Uterus (tissue), 4 donors: Measurements from ENCODE around the gene BBS1. TPM values are rescaled to one million over a fixed set of nuclear protein-coding genes. Genes with fewer than 3 reads are reported as not detected.
A peak's percentile ranks its signal among the peaks of the same experiment; 100 is the strongest.

ENCODE experiments used
- DNase-seq, 2 donors: peaks; one replicate each; pipeline ENCODE4 v3.0.0-alpha.2; 2019 to 2020
- H3K27ac ChIP-seq, 2 donors: fragments of 200-600 bp; sonication (generic); 1 replicate in 1 of 2; 2 replicates in 1 of 2; pipeline ENCODE4 v1.5.1; 2016 to 2018
- H3K27me3 ChIP-seq, 2 donors: fragments of 200-600 bp; sonication (generic); one replicate each; pipeline ENCODE4 v1.5.1; 2018 to 2019; ENCODE audit warnings: control low read depth in 1 of 2
- H3K36me3 ChIP-seq, 2 donors: fragments of 200-600 bp; sonication (generic); one replicate each; pipeline ENCODE4 v1.5.1; 2019; ENCODE audit warnings: control low read depth in 1 of 2
- H3K4me1 ChIP-seq, 2 donors: fragments of 200-600 bp; sonication (generic); one replicate each; pipeline ENCODE4 v1.5.1; 2018 to 2019; ENCODE audit warnings: control low read depth in 1 of 2
- H3K4me3 ChIP-seq, 2 donors: fragments of 200-600 bp; sonication (generic); 1 replicate in 1 of 2; 2 replicates in 1 of 2; pipeline ENCODE4 v1.5.1; 2018 to 2019; ENCODE audit warnings: mild to moderate bottlenecking in 1 of 2
- H3K9me3 ChIP-seq, 2 donors: fragments of 200-600 bp; sonication (generic); one replicate each; pipeline ENCODE4 v1.5.1; 2019; ENCODE audit warnings: control low read depth in 1 of 2
- CTCF ChIP-seq, 4 experiments: fragments of 200-600 bp in 2 of 4; fragments of 450-650 bp in 2 of 4; sonication (generic) in 2 of 4; IDR thresholded peaks; one replicate each; pipeline ENCODE4 v1.5.1; 2016 to 2019; ENCODE audit warnings: antibody characterized with exemption in 4 of 4, mild to moderate bottlenecking in 2 of 4, moderate library complexity in 1 of 4
- POLR2A ChIP-seq, 2 donors: fragments of 450-650 bp; IDR thresholded peaks; one replicate each; pipeline ENCODE4 v1.6.1; 2016; ENCODE audit warnings: antibody characterized with exemption in 2 of 2, mild to moderate bottlenecking in 1 of 2, moderate library complexity in 1 of 2
- intact Hi-C: fragments of 100-400 bp; cut with DNase I; formaldehyde crosslinking; loops from one replicate; pipeline ENCODE4 v1.15.1; 2023; ENCODE audit warnings: low total_unique reads
- total RNA-seq, 4 donors: library from RNA; depleted of rRNA in 3 of 4; stranded (reverse); fragments of >200 nt in 3 of 4; gene quantifications; one replicate each; pipeline versions ENCODE4 v1.1.0 to v1.2.4, GENCODE V29; 2014 to 2023
- donor health status: DM: yes; HTN: yes; CAD: no.

BBS1 gene
- total RNA-seq, 4 donors from 2014 or later, result 32.1 to 84.4 (median 56.8) TPM

- intact Hi-C loops, result no loop called here
- no peaks in the 10 kb centered on the region for H3K27me3 ChIP-seq
- TF ChIP-seq CTCF (IDR thresholded peaks at IDR 0.05) (no peak), POLR2A (IDR thresholded peaks at IDR 0.05) (no peak)
Measured at GRCh38 chr11:66563832-66564231, 53.4 kb downstream of the BBS1 start.

GRCh38 chr11:66564538-66564937 lies 54.1 kb downstream of the BBS1 start:
- Histone ChIP-seq H3K36me3 (no peaks in the 10 kb centered on the region), H3K9me3 (no peaks in the 10 kb centered on the region), H3K27me3 (no peaks in the 10 kb centered on the region), H3K27ac (no peak overlapping the region), H3K4me3 (no peak overlapping the region), H3K4me1 (peaks cover 0 to 5% of the 10 kb centered on the region in 2 donors)
- no peak for DNase-seq
- TF ChIP-seq POLR2A (IDR thresholded peaks at IDR 0.05) (no peak), CTCF (IDR thresholded peaks at IDR 0.05) (no peak)
- intact Hi-C loops, result no loop called here

More at GRCh38 chr11:66563832-66564231, 53.4 kb downstream of the BBS1 start:
- Histone ChIP-seq H3K4me3 (no peak overlapping the region), H3K27ac (no peak overlapping the region), H3K36me3 (no peaks in the 10 kb centered on the region), H3K9me3 (no peaks in the 10 kb centered on the region), H3K4me1 (peaks cover 0 to 5% of the 10 kb centered on the region in 2 donors)
- no peak for DNase-seq

GRCh38 chr11:66564984-66565383 lies 54.5 kb downstream of the BBS1 start:
- Histone ChIP-seq H3K27ac (no peak overlapping the region), H3K4me3 (no peak overlapping the region), H3K4me1 (peaks cover 0 to 5% of the 10 kb centered on the region in 2 donors), H3K9me3 (no peaks in the 10 kb centered on the region), H3K36me3 (no peaks in the 10 kb centered on the region), H3K27me3 (no peaks in the 10 kb centered on the region)
- no peak for DNase-seq
- intact Hi-C loops, result no loop called here
- TF ChIP-seq CTCF (IDR thresholded peaks at IDR 0.05) (no peak), POLR2A (IDR thresholded peaks at IDR 0.05) (no peak)

- Histone ChIP-seq H3K4me1 (peaks cover 0 to 5% of the 10 kb centered on the region in 2 donors), H3K36me3 (no peaks in the 10 kb centered on the region), H3K27ac (no peak overlapping the region), H3K4me3 (no peak overlapping the region), H3K9me3 (no peaks in the 10 kb centered on the region), H3K27me3 (no peaks in the 10 kb centered on the region)
- no peak for TF ChIP-seq CTCF (IDR thresholded peaks at IDR 0.05)
- no peak for TF ChIP-seq POLR2A (IDR thresholded peaks at IDR 0.05)
- intact Hi-C loops, result no loop called here
- no peak for DNase-seq
Measured at GRCh38 chr11:66566221-66566620, 55.8 kb downstream of the BBS1 start.

GRCh38 chr11:66567787-66568123 lies 57.3 kb downstream of the BBS1 start:
- no peak for DNase-seq
- H3K27me3 ChIP-seq, result no peaks in the 10 kb centered on the region
- peaks cover 0 to 5% of the 10 kb centered on the region in 2 donors for H3K4me1 ChIP-seq
- TF ChIP-seq POLR2A (IDR thresholded peaks at IDR 0.05) (no peak), CTCF (IDR thresholded peaks at IDR 0.05) (no peak)
- no peaks in the 10 kb centered on the region for H3K9me3 ChIP-seq
- H3K27ac ChIP-seq, result peak overlapping the region; percentile 58 to 75
- no peaks in the 10 kb centered on the region for H3K36me3 ChIP-seq
- intact Hi-C loops, result no loop called here
- peak overlapping the region; percentile 22 to 78 for H3K4me3 ChIP-seq
